Mucosa of gallbladder (tissue), 1 donor: ENCODE data around the gene MYMK. TPM values are rescaled to one million over a fixed set of nuclear protein-coding genes. Genes with fewer than 3 reads are reported as not detected.

ENCODE experiments used
- DNase-seq: peaks from one replicate; pipeline ENCODE4 v3.0.0-alpha.2; 2020; ENCODE audit warnings: low spot score
- total RNA-seq: library from RNA; stranded (reverse); gene quantifications from one replicate; pipeline ENCODE4 v1.2.1, GENCODE V29; 2021
- donor health status: DM: no; HTN: no; CAD: no.

MYMK gene
- total RNA-seq, 1 donor from 2014 or later: not detected

DNA sequence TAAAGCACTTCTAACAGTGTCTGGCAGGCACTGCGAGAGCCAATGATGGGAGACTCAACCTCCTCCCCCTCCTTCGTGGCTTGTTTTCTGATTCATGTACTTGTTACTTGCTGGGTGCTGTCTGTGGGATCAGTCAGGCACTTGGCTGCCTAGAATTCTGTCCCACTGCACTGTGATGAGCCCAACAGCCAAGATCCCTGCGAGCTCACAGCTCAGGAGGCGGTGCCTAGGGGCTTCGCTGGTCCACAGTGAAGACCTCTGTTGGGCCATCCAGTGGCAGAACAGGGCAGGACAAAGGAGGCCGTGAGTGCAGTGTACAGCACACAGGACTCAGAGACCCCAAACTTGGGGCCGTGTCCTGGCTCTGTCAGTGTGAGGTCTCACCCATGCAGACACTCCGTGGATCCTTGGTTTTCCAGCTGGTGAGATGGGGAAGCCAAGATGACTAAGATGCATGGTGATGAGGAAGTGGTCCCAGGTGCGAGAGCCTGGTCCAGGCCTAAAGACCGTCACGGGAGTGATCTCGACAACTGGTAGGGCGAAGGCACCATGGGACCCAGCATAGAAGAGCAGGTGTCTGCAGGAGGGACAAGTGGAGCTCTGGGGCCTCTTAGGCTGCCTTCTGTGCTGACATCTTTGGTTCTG lies 19.5 kb downstream of the MYMK start:
- no peak for DNase-seq

DNA sequence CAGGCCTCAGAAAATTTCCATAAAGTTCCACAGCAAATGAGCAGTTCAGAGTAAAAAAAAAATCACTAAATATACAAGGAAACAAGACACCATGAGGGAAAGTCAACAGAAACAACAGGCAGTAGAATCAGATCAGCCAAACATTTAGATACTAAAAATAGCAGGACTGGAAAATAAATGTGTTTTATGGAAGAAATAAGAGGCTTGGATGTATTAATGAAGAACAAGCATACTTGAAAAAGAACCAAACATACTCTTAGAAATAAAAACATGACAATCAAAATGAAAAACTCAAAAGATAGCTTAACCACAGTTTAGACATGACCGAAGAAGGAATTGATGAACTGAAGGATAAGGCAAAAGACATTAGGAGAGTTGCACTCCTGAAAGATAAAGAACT lies 22.6 kb downstream of the MYMK start:
- DNase-seq: no peak

DNA sequence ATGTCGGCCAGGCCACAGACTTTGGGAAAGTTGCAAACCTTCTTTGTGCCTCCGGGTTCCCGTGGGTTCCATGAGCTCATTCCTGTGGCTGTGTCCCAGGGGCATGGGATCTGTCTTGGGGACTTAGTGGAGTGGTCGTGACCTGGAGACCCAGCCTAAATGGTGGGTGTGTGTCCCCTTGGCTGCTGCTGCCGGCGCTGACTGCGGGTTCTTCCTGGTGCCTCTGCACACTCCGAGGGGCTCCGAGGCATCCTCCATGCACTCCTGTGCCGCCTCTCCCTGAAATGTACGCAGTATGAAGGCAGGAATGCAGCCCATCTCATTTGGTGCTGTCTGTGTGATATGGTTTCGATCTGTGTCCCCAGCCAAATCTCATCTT lies 24.9 kb downstream of the MYMK start:
- DNase-seq: no peak

DNA sequence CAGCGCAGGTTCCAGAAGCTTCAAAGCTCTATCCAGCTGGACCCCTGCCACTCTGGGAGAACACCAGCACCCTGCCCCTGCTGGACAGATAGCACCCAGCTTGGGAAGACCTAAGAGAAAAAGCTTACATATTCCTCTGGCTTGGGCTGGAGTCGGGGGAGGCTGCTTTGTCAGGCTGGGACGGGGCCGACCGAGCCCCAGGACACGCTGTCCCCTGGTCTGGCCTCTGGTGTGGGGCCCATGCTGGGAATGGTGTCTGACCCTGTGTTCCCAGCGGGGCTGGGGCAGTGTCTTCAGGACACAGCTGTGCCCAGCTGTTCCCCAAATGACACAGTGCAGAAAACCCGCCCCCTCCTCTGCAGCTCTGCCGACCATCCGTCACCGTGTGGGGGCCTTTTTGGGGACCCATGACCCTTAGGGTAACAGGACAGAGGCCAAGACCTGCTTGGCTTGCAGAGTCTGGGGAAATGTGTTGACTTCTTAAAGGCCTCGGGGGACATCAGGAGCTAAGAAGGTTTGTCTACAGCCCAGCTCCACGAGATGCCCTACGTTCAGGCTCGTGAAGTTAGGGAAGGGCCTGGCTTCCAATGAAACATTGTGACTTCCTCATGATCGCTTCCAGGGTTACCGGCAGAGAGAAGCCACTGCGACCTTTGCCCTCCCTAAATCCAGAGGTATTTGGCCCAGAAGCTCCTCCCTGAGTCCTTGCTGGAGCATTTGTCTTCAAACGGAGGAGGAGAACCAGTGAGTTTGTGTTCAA lies 25.4 kb downstream of the MYMK start:
- no peak for DNase-seq

DNA sequence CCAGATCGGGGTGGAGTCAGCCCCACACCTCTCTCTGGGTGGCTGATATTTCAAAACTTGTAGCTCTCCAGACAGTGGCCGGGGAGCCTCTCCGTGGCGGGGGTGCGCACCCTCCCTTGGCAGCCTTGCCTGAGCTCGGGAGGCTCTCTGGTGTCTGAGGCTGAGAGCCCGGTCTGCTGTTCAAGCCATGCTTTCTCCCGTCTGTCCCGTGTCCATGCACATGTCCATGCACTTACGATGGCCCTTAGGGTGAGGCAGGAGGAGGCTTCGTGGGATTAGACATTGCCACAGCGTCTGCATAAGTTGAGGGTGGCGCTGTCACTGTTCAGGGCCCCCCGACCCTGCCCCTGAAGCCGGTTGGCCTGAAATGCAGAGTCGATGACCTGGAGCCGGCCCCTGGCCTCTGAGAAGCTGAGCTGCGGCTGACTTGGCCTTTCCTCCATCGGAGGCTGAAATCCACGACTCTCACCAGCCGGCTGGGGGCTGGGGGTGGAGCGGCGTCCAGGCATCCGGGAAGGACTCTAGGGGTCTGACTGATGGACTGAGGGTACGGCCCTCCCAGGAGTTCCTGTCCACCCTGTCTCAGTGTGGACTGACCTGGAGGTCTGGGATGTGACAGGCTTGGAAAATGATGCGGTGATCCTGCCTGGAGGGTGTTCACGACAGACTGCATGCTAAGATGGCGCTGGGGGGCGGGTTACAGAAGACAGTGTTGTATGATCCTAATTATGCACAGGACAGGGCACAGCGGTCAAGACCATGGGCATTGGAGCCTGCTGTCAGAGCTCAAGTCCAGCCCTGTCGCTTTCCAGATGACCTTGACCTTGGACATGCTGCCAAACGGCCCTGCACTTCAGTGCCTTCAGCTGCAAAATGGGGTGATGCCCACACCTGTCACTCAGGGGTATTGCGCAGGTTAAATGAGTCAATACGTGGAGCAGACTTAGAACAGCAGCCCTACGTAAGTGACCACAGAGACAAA lies 27.6 kb downstream of the MYMK start:
- DNase-seq: no peak

DNA sequence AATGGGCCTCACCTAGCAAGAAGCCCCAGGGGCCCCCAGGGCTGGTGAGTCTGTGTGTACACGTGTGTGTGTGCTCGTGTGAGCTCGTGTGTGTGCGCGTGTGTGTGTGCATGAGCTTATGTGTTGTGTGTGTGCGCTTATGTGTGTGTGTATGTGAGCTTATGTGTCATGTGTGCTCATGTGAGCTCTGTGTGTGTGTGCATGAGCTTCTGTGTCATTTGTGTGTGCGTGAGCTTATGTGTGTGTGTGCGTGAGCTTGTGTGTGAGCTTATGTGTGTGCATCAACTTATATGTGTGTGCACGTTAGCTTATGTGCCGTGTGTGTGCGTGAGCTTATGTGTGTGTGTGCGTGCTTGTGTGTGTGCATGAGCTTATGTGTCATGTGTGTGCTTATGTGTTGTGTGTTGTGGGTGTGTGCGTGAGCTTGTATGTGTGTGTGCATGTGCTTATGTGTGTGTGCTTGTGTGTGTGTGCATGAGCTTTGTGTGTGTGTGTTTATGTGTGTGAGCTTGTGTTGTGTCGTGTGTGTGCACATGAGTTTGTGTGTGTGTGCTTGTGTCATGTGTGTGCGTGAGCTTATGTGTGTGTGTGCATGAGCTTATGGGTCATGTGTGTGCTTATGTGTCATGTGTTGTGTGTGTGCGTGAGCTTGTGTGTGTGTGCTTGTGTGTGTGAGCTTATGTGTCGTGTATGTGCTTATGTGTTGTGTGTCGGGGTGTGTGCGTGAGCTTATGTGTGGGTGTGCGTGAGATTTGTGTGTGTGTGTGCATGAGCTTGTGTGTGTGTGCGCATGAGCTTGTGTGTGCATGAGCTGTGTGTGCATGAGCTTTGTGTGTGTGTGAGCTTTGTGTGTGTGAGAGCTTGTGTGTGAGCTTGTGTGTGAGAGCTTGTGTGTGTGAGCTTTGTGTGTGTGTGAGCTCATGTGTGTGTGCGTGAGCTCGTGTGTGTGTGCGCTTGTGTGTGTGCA lies 29.1 kb downstream of the MYMK start:
- no peak for DNase-seq

DNA sequence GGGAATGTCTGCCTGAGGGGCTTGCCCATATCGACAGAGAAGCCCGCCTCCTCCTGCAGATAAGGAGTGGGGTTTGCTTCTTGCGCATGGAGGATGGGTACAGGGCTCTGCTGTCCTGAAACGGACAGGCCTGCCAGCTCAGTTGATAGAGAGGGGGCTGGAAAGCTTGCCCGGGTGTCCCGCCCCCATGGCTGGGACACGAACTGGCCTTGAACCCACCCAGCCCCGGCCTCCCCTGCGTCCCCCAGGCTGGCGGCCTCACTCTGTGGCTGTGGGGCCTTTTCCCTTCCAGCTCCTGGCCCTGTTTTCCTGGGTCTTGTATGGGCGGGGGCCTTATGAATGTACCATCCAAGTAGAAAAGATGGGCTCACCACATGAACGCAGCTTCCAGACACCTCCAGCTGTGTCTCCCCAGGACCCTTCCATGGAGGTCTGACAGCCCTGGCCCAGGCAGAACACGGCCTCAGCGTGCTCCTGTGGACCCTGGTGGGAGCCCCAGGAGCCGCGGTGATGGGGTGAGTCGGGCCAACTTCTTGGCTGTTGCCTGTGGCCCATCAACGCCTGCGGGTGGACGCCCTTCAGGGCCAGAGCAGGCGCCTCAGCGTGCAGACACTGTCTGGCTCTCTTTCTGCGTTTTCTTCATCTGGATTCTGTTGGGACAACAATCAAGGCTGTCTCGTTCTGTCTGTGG lies 30.0 kb downstream of the MYMK start:
- no peak for DNase-seq

DNA sequence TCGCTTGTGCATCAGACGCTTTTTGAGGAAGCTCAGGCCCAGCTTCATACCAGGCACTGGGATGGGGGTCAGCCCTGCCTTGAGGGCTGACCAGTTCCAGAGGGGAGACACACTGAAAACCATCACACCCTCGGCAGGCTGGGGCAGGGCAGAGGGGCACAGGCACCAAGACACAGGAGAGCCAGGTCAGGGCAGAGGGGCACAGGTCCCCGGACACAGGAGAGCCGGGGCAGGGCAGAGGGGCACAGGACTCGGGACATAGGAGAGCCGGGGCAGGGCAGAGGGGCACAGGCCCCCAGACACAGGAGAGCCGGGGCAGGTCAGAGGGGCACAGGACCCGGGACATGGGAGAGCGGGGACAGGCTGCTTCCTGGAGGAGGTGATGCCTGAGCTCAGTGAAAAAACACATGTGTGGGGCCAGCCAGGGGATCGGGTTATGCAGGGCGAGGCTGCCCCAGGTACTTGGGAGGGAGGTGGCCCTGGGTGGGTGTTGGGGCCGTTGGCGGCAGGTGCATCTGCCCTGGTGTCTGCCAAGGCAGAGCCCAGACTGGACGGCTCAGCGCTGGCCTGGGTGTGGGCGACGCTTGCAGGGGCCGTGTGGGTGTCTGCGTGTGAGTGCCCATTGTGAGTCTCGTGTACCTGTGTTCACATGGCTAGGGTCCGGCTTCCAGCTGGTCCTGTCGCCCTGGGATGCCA lies 30.8 kb downstream of the MYMK start:
- DNase-seq: no peak

DNA sequence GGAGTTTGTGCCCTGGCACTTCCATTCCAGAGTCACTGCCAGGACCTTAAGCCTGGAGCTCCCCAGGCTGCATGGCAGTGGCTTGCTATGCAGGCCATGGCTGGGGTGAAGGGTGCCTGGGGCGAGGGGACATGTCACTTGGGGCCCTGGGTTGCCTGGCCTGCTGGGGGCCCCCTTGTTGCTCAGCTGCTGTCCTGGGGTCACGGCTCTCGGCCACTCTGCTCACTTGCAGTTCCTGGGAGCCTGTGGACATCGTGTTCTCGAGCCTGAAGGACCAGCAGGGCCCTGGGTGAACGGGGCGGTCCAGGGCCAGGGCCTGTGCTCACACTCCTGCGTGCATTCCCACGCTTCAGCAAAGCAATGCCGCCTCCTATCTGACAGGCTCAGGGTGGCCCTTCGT lies 31.3 kb downstream of the MYMK start:
- no peak for DNase-seq

DNA sequence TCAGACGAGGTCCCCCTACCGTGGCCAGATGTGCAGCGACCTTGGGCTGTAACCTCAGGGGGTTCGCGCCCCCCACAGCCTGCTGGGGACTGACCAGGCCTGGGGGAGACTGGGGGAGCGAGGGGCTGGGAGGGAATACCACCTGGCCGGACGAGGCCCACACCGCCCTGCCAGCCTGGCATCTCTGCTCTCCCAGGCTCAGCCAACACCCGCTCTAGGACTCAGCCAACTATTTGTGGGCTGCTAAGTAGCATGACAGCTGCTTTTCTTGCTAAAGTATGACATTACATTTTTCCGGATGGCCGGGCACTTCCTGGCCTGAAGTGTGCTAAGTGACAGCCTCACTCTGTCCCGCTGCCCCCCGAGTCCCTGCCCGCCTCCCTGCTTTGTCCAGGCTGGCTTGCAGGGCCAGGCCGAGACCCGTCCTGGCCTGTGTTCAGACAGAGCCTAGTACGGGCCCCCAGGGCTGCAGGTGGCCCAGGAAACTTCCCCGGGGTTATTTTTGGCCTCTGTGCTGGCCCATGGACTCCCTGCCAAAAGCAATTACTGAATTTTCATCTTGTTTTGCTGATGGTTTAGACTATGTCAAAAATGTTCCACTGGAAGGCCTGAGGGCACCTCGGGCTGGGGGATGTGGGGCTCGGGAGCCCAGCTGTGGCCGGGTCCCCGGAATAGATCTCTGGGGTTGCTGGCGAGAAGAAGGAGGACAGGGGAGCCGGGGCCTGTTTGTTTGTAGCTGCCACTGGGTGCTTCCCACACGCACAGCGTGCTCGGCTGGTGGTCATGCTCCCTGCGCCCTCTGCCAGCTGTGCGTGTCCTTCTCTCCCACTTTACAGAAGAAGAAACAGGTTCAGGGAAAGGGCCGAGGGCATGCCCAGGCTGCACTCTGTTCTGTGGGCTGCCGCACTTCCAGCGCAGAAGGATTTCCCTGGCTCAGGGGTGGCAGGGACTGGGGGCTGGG lies 32.4 kb downstream of the MYMK start:
- no peak for DNase-seq

DNA sequence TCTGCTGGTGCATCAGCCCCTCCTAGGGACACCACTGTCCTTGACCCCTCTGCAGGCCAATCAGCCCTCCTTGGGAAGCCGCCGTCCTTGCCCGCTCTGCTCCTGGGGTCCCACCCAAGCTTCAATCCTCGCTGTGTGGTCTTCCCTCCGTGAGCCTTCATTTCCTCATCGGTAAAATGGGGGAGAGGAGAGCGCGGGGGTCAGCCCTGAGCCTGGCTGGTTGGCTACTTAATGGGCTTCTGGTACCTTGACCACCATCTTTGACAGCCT lies 33.2 kb downstream of the MYMK start:
- DNase-seq: no peak

DNA sequence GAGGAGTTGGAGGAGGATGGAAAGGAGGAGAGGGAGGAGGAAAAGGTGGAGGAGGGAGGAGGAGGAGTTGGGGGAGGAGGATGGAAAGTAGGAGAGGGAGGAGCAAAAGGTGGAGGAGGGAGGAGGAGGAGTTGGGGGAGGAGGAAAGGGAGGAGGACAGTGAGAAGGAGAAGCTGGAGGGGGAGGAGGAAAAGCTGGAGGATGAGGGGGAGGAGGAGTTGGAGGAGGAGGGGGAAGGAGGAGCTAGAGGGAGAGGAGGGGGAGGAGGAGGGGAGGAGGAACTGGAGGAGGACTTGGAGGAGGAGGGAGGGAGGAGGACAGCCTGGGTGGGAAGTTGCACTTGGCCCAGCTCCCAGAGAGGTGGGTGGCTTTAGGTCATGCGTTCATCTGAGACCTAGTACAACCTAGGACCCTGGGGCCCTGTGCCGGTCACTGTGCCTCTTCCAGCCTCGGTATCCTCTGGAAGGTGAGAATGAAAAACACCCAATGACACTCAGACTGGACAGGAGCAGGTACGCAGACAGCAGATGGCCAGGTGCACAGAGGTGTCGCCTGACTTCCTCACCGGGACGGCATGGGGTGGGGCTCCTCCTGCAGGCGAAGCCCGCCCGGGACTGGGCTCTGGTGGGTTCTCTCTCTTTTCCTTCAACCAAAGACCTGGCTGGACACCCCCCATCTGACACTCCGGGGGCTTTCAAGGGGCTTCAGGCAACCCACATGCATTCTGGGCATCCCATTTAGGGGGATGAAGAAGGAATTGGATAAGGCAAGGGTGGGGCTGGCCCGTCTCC lies 33.7 kb downstream of the MYMK start:
- DNase-seq: no peak

DNA sequence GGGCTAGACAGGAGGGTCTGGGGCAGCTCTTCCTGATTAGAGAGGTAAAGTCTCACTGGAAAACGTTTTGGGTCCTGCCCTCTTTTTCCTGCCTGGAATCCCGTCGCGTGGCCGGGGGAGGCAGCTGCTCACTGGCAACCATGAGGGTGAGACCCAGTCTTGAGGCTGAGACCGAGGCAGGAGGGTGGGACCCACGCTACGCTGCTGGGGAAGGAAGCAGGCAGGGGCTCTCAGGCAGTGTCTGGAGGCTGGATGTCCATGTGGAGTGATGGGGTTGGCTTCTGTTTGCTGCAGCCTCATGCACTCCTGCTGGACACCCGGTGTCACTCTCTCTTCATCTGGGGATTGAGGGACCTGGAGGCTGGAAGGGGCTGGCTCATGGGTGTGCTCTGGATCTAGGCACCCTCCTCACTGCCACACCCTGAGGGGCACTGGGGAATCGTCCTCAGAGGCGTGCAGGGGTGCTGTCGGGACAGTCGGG lies 34.5 kb downstream of the MYMK start:
- no peak for DNase-seq

DNA sequence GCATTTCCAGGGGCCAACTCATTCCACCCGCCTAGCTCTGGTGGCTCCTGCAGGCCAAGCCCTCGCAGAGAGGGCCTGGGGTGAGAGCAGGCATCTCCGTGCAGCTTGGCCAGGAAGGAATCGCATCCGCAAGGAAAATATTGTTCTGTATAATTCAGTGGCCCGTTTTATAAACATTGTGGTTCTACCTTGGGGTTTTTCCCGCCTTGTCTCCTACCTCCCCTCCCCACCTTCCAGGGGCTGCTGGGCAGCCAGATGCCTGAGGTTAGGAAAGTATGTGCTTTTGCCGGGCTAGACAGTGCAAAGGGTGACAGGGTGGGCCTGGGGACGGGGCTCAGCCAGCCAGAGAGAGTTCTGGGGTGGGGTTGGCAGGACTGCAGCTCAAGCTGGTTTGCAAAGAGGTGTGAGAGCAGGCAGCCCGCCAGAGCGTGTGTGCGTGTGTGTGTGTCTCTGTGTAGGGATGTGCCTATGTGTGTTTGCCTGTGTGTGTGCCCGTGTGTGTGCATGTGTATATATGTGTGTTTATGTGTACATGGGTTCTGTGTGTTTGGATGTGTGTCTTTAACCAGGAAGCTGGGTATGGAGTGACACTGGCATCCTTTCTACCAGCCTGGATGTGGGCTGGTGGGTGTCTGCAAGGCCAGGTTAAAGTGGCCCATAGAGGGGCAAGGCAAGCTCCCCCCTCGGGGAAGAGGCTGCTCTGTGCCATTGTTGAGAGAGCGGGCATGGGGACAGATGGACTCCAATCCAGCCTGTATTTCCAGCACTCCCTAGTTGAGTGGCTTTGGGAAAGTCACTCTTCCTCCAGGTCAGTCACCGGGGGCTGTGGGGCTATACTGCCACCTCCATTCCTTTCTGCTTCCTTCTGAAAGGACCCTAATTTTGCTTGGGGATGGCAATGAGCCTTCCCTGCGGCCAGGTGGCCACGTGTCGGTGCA lies 35.2 kb downstream of the MYMK start:
- DNase-seq: no peak

DNA sequence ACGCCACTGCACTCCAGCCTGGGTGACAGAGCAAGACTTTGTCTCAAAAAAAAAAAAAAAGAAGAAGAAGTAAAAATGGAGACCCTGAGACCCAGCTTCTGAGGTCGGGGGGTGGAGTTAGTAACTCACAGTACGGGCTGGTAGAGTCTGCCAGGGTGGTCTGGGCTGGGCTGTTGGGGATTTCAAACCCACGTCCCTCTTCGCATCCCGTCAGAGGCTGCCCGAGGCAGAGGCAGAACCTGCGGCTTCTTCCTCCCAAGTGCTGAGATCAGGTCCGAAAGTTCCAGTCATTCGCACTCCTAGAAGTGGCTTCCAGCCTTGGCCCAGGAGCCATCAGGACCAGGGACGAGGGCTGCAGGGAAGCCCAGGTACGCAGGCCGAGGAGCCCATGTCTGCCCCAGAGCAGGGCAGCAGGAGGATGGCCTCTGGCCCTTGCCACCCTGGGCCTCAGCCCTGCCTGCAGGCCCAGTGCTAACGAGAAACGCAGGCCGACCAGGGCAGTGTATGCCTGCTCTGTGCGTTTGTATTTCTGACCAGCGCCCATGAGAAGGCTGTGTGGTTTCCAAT lies 36.0 kb downstream of the MYMK start:
- no peak for DNase-seq

DNA sequence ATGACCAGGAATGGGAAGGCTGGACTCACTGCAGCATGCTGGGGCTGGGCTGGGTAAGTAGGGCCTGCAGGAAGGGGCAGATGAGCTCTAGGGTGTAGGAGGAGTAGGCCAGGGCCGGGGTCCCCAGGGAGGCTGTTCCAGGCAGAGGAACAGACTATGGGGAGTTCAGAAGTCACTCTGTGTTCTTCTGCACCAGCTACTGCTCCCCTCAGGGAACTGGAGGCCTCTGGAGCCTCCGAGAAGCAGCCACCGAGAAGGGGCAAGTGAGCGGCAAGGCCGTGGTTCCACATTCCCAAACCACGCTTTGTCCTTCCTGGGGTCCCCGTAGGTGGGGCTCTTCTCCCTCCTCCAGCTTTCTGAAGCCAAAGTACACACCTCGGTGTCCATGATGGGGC lies 37.4 kb downstream of the MYMK start:
- DNase-seq: no peak
